ENCODE results near the gene SDE2.

DNA sequence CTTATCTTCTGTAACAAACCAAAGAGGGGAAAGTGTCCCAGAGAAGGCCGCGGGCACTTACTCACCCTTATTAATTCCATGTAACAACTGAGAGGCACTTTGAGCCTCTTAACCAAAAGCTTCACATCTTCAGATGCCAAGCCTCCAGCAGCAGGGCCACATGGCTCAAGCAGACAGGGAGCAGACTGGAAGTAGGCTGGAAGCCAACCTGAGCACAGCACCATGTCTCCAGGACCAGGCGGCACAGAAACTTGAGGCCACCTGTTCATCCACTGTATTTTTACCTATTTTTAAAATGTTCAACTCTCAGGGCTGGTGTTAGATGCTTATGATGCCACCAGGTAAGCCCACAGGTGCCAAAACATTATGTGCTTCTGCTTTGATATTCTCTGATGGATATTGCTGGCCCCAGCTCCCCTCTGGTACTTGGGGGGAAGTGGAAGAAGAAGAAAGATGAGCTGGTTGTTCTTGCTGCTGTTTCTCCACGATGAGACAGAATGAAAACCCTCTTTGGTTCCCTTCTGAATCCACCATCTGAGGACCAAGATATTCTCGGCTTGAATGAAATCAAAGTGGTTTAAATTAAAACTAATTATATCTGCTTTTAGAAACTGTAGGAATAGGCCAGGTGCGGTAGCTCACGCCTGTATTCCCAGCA, 30.6 kb upstream of the SDE2 start:
- TF ChIP-seq, protein P1, sequence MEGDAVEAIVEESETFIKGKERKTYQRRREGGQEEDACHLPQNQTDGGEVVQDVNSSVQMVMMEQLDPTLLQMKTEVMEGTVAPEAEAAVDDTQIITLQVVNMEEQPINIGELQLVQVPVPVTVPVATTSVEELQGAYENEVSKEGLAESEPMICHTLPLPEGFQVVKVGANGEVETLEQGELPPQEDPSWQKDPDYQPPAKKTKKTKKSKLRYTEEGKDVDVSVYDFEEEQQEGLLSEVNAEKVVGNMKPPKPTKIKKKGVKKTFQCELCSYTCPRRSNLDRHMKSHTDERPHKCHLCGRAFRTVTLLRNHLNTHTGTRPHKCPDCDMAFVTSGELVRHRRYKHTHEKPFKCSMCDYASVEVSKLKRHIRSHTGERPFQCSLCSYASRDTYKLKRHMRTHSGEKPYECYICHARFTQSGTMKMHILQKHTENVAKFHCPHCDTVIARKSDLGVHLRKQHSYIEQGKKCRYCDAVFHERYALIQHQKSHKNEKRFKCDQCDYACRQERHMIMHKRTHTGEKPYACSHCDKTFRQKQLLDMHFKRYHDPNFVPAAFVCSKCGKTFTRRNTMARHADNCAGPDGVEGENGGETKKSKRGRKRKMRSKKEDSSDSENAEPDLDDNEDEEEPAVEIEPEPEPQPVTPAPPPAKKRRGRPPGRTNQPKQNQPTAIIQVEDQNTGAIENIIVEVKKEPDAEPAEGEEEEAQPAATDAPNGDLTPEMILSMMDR (IDR thresholded peaks at IDR 0.05) = no peak
- no peak for TF ChIP-seq POLR2A (IDR thresholded peaks at IDR 0.05)
